HG03103 (cell line): ENCODE results near the gene ACAT1.
"Not testable (repeated sequence)": the region's sequence is repeated elsewhere in the genome, so short reads cannot be mapped to it uniquely, and the experiment has no call there.

Experiments used
- ATAC-seq: cut with Tn5 transposase; IDR thresholded peaks from one replicate; pipeline ENCODE4 v1.9.1; 2021; ENCODE audit warnings: low read depth; ENCODE audit not compliant: unreplicated experiment

ACAT1 gene

GRCh38 chr11:108121274-108122155, at the start of gene ACAT1:
Gene ACAT1 (plus strand): TSS chr11:108121567. CDS start chr11:108121607, 40 bp downstream.
- ATAC-seq = peak; percentile 95

DNA sequence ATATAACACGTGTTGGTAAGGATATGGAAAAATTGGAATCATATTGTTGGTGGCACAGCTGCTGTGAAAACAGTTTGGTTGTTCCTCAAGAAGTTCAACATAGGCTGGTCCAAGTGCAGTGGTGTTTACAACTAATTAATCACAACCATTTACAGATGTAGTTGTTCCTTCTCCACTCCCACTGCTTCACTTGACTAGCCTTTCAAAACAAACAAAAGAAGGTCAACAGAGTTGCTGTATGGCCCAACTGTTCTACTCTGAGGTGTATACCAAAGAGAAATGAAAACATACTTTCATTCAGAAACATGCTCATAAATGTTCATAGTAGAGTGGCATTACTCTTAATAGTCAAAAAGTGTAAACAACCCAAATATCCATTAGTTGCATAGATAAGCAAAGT, 36.6 kb upstream of the ACAT1 start:
- ATAC-seq = no peak

- no peak for ATAC-seq
Measured at GRCh38 chr11:108085672-108086071, 35.7 kb upstream of the ACAT1 start.

DNA sequence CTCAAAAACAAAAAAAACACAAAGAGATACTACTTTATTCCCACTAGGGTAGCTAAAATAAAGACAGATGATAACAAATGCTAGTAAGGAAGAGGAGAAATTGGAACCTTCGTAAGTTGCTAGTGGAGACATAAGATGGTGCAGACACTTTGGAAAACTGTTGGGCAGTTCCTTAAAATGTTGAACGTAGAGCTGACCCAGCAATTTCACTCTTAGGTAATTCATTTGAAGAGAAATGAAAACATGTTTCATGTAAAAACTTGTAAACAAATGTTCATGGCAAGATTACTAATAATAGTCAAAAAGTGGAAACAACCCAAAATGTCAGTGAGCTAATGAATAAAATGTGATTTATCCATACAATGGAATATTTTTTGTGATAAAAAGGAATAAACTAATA, 29.2 kb upstream of the ACAT1 start:
- no peak for ATAC-seq

GRCh38 chr11:108093128-108093904, 28.1 kb upstream of the ACAT1 start:
- ATAC-seq = no peak

- ATAC-seq = no peak
Measured at GRCh38 chr11:108097179-108097578, 24.2 kb upstream of the ACAT1 start.

GRCh38 chr11:108101090-108101775, 20.1 kb upstream of the ACAT1 start:
- no peak for ATAC-seq

DNA sequence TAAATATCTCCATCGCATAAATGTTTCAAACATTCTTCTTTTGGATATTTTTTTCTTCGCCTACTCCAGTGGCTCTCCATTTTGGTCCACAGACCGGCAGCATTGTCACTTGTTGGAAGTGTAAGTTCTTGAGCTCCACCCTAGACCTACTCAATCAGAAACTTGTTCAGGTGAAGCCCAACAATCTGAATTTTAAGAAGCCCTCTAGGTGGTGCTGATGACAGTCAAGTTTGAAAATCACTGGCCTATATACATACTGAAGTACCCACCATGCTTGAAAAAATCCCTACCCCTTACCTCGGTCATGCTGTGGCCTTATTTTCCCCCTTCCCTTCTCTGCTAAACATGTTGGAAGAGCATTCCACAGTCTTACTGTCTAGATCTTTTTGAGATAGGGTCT, 10.2 kb upstream of the ACAT1 start:
- ATAC-seq = no peak

DNA sequence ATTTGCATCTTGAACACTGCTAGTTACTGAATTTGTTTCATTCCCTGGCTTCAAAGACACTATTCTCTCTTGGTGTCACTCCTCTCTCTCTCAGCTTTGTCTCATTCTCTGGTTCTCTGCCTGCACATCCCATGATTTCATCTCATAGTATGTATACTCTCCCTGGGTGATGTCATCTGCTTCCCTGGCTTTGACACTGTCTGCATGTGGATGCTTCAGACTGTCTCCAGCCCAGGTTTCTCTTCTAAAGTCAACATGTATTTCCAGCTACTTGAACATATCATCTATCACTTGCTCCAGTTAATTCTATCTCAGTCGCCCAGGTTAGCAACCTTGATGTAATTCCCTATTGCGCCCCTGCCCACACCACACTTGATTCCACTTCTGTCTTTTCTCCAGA, 9.3 kb upstream of the ACAT1 start:
- ATAC-seq = no peak

GRCh38 chr11:108115500-108116140, 5.7 kb upstream of the ACAT1 start:
- ATAC-seq = no peak

- no peak for ATAC-seq
Measured at GRCh38 chr11:108117746-108118371, 3.5 kb upstream of the ACAT1 start.

- ATAC-seq = not testable (repeated sequence)
Measured at GRCh38 chr11:108120936-108121273, 462 bp upstream of the ACAT1 start.

- ATAC-seq = no peak
Measured at GRCh38 chr11:108122166-108122628, 830 bp downstream of the ACAT1 start.

DNA sequence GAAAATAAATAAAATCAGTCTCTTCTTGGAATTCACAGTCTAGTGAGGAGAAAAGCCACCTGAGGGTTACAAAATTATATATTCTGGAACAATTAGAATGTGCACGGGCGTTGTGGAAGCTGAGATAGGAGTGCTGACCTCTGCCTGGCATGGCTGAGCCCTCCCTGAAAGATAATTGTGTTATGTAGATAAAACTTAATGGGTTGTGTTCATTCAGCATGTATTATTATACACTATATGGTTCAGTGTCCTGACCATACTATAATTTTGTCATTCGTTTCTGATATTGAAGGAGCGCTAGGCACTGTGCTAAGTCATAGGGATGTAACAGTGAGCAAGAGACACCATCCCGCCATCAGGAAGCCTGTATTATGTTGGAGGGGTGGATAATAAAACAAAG, 3.7 kb downstream of the ACAT1 start:
- ATAC-seq = no peak

DNA sequence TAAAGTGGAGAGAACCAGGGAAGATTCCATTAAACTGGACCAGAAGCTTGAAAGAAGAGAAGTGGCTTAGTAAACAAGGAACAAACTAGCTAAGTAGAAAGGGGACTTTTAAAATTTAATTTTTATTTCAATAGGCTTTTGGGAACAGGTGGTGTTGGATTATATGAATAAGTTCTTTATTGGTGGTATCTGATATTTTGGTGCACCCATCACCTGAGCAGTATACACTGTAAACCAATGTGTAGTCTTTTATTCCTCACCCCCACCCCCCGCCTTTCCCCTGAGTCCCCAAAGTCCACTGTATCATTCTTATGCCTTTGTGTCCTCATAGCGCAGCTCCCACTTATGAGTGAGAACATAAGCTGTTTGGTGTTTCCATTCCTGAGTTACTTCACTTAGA, 7.4 kb downstream of the ACAT1 start:
- no peak for ATAC-seq

- no peak for ATAC-seq
Measured at GRCh38 chr11:108131993-108132392, 10.6 kb downstream of the ACAT1 start.

DNA sequence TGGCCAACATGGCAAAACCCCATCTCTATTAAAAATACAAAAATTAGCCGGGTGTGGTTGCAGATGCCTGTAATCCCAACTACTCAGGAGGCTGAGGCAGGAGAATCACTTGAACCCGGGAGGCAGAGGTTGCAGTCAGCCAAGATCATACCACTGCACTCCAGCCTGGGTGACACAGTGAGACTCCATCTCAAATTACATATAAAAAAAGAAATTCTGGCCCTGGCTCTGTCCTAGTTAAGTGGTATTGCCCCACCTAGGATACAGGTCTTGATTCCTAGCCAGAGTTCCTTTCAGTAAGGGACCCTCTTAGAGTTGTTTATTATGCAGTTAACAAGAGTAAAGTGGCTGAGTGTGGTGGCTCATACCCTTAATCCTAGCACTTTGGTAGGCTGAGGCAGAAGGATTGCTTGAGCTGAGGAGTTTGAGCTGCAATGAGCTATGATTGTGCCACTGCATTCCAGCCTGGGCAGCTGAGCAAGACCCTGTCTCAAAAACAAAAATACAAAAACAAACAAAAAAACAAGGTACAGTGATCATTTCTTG, 11.7 kb downstream of the ACAT1 start:
- ATAC-seq = not testable (repeated sequence)

DNA sequence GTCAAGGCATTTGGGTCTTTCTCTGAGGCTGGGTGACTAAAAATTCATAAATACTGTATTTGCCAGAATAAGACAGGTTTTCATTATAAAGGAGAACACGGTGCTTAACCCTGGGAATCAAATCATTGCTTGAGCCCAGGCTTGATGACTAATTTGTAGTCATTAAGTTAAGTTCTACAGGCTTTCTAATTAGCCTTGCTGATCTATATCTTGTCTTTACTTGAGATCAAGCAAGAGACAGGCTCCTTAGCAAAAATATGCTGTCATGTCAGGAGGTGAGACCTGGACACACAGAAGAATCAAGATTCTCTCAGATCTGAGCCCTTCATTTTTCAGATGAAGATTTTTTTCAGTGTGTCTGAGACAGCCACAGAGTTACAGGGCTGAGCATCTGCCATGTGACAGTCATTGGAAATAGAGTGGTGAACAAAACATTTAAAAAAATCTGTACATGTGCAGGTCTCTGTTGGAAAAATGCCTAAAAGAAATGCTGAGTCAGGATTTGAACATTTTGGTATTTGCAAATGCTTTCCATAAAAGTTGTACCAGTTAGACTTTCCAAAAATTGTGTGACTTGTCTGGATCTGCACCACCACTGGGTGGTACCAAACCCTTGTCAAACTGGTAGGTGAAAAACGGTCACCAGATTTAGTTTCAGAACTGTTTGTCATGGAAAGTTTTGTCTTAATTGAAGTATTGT, 14.6 kb downstream of the ACAT1 start:
- no peak for ATAC-seq

GRCh38 chr11:108137212-108137611, 15.8 kb downstream of the ACAT1 start:
- no peak for ATAC-seq
